Thyroid gland (tissue), 4 donors: ENCODE data around the gene CHAF1A. TPM values are rescaled to one million over a fixed set of nuclear protein-coding genes. Genes with fewer than 3 reads are reported as not detected.

Experiments
- DNase-seq, 2 donors: peaks; one replicate each; pipeline ENCODE4 v3.0.0-alpha.2; 2019
- H3K27ac ChIP-seq, 3 donors: fragments of 200-600 bp; sonication (generic); 1 replicate in 2 of 3; 2 replicates in 1 of 3; pipeline ENCODE4 v1.5.1; 2016 to 2019; ENCODE audit warnings: mild to moderate bottlenecking in 1 of 3, moderate library complexity in 1 of 3
- H3K27me3 ChIP-seq: fragments of 200-600 bp; sonication (generic); one replicate; pipeline ENCODE4 v1.5.1; 2019
- H3K36me3 ChIP-seq, 2 donors: fragments of 200-600 bp; sonication (generic); one replicate each; pipeline ENCODE4 v1.5.1; 2016 to 2019
- H3K4me1 ChIP-seq, 2 donors: fragments of 200-600 bp; sonication (generic); one replicate each; pipeline ENCODE4 v1.5.1; 2017 to 2019
- H3K4me3 ChIP-seq, 3 donors: fragments of 200-600 bp; sonication (generic); replicated peaks in 1 of 3; 1 replicate in 2 of 3; 2 replicates in 1 of 3; pipeline ENCODE4 v1.5.1; 2016; ENCODE audit warnings: mild to moderate bottlenecking in 1 of 3
- H3K9me3 ChIP-seq: fragments of 200-600 bp; sonication (generic); one replicate; pipeline ENCODE4 v1.5.1; 2017
- POLR2A ChIP-seq, 2 donors: fragments of 450-650 bp; IDR thresholded peaks; one replicate each; pipeline ENCODE4 v1.6.1; 2017; ENCODE audit warnings: antibody characterized with exemption in 2 of 2, mild to moderate bottlenecking in 2 of 2, moderate library complexity in 1 of 2
- WGBS, 2 donors: methylation state at CpG; one replicate each; pipeline ENCODE4 v1.1.5; 2017; 5-methylcytosine and 5-hydroxymethylcytosine counted together
- intact Hi-C: fragments of 100-400 bp; cut with DNase I; formaldehyde crosslinking; loops from one replicate; pipeline ENCODE4 v1.15.1; 2023
- total RNA-seq, 4 donors: library from RNA; depleted of rRNA; stranded (reverse); fragments of >200 nt; gene quantifications; one replicate each; pipeline ENCODE4 v1.2.3, GENCODE V29; 2016
- TF ChIP-seq, protein P1 (sequence below), 6 experiments: fragments of 200-600 bp in 3 of 6; fragments of 450-650 bp in 3 of 6; sonication (generic) in 3 of 6; IDR thresholded peaks; one replicate each; pipeline ENCODE4 v1.5.1; 2016 to 2019; ENCODE audit warnings: antibody characterized with exemption in 6 of 6, mild to moderate bottlenecking in 2 of 6, inconsistent platforms in 1 of 6, moderate library complexity in 1 of 6

Gene CHAF1A
- total RNA-seq, 4 donors from 2014 or later: 4.1 to 5.1 (median 4.4) TPM

- Histone ChIP-seq H3K4me3 (no peak overlapping the region), H3K27ac (no peak overlapping the region), H3K27me3 (no peaks in the 10 kb centered on the region), H3K4me1 (peaks cover 17 to 20% of the 10 kb centered on the region in 2 donors), H3K36me3 (peaks cover 5 to 29% of the 10 kb centered on the region in 2 donors), H3K9me3 (no peaks in the 10 kb centered on the region)
- intact Hi-C loops: no loop called here
- DNase-seq: no peak
- TF ChIP-seq, protein P1, sequence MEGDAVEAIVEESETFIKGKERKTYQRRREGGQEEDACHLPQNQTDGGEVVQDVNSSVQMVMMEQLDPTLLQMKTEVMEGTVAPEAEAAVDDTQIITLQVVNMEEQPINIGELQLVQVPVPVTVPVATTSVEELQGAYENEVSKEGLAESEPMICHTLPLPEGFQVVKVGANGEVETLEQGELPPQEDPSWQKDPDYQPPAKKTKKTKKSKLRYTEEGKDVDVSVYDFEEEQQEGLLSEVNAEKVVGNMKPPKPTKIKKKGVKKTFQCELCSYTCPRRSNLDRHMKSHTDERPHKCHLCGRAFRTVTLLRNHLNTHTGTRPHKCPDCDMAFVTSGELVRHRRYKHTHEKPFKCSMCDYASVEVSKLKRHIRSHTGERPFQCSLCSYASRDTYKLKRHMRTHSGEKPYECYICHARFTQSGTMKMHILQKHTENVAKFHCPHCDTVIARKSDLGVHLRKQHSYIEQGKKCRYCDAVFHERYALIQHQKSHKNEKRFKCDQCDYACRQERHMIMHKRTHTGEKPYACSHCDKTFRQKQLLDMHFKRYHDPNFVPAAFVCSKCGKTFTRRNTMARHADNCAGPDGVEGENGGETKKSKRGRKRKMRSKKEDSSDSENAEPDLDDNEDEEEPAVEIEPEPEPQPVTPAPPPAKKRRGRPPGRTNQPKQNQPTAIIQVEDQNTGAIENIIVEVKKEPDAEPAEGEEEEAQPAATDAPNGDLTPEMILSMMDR (IDR thresholded peaks at IDR 0.05): no peak
- no peak for TF ChIP-seq POLR2A (IDR thresholded peaks at IDR 0.05)
- 90 to 99% methylated on average over 8 to 16 of the region's 16 CpGs for WGBS, 2 donors
These were observed 74.8 kb downstream of the CHAF1A start for GRCh38 chr19:4477034-4477801.

- Histone ChIP-seq H3K27me3 (no peaks in the 10 kb centered on the region), H3K27ac (no peak overlapping the region), H3K36me3 (peaks cover 0 to 22% of the 10 kb centered on the region in 2 donors), H3K4me3 (no peak overlapping the region), H3K4me1 (no peaks in the 10 kb centered on the region), H3K9me3 (no peaks in the 10 kb centered on the region)
- DNase-seq: no peak
- TF ChIP-seq, protein P1 (IDR thresholded peaks at IDR 0.05): no peak
- TF ChIP-seq POLR2A (IDR thresholded peaks at IDR 0.05): no peak
- intact Hi-C loops: no loop called here
- WGBS, 2 donors: 94 to 95% methylated on average over 34 to 35 of the region's 35 CpGs
These were observed 80.4 kb downstream of the CHAF1A start for GRCh38 chr19:4482721-4483364.

GRCh38 chr19:4483385-4483784, 80.9 kb downstream of the CHAF1A start:
- no peak for DNase-seq
- H3K4me1 ChIP-seq: no peaks in the 10 kb centered on the region
- no peaks in the 10 kb centered on the region for H3K27me3 ChIP-seq
- TF ChIP-seq POLR2A (IDR thresholded peaks at IDR 0.05): no peak
- TF ChIP-seq, protein P1 (IDR thresholded peaks at IDR 0.05): no peak
- intact Hi-C loops: no loop called here
- no peaks in the 10 kb centered on the region for H3K9me3 ChIP-seq
- H3K36me3 ChIP-seq: peaks cover 0 to 23% of the 10 kb centered on the region in 2 donors
- 92 to 93% methylated on average over 19 of the region's 19 CpGs for WGBS, 2 donors
- no peak overlapping the region for H3K27ac ChIP-seq
- no peak overlapping the region for H3K4me3 ChIP-seq

DNA sequence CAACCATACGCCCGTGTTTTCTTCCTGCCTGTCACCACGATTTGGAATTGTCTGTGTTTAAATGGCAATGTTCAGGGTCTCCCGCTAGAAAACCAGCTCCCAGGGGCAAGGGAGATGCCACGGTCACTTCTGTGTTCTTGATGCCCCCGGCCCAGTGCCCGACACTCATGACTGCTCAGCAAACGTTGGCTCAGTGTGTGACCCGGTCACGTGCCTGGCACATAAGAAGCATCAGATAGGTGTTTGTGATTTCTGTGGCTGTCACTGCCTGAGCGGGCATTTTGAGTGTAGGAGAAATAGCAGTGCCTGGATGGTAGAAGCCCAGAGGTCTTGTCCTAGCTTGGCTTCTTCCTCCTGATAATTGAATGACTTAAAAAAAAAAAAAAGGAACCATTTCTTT, 85.1 kb downstream of the CHAF1A start:
- Histone ChIP-seq H3K4me1 (no peaks in the 10 kb centered on the region), H3K4me3 (no peak overlapping the region), H3K27ac (no peak overlapping the region), H3K9me3 (no peaks in the 10 kb centered on the region), H3K36me3 (peaks cover 17 to 47% of the 10 kb centered on the region in 2 donors), H3K27me3 (no peaks in the 10 kb centered on the region)
- intact Hi-C loops: no loop called here
- 86 to 89% methylated on average over 11 of the region's 11 CpGs for WGBS, 2 donors
- TF ChIP-seq, protein P1 (IDR thresholded peaks at IDR 0.05): no peak
- TF ChIP-seq POLR2A (IDR thresholded peaks at IDR 0.05): no peak
- no peak for DNase-seq

- 94 to 96% methylated on average over 29 of the region's 29 CpGs for WGBS, 2 donors
These were observed 86.1 kb downstream of the CHAF1A start for GRCh38 chr19:4488496-4488895.

More at GRCh38 chr19:4488496-4488895, 86.1 kb downstream of the CHAF1A start:
- peaks cover 21 to 45% of the 10 kb centered on the region in 2 donors for H3K36me3 ChIP-seq
- no peak overlapping the region for H3K4me3 ChIP-seq
- H3K4me1 ChIP-seq: no peaks in the 10 kb centered on the region
- DNase-seq: no peak
- intact Hi-C loops: no loop called here
- H3K27ac ChIP-seq: no peak overlapping the region
- no peaks in the 10 kb centered on the region for H3K27me3 ChIP-seq
- H3K9me3 ChIP-seq: no peaks in the 10 kb centered on the region
- TF ChIP-seq, protein P1 (IDR thresholded peaks at IDR 0.05): no peak
- no peak for TF ChIP-seq POLR2A (IDR thresholded peaks at IDR 0.05)
